SK-N-SH treated with all-trans-retinoic acid at 6 μM for 48 hours (cell line): ENCODE results near the gene DAW1.

ENCODE experiments used
- ATAC-seq: fragments of 200-7000 bp; cut with Tn5 transposase; 3 replicates; pipeline ENCODE4 v1.9.1; 2020; ENCODE audit warnings: mild to moderate bottlenecking, moderate library complexity
- ARNTL ChIP-seq: fragments of 450-650 bp; formaldehyde crosslinking; IDR thresholded peaks from 2 replicates; pipeline ENCODE4 v1.5.0; 2020; ENCODE audit warnings: low read depth, mild to moderate bottlenecking, moderate library complexity, borderline replicate concordance
- BACH2 ChIP-seq: fragments of 250-450 bp; sonication (Bioruptor Pico); IDR thresholded peaks from 2 replicates; pipeline ENCODE4 v1.9.0; 2021; ENCODE audit warnings: mild to moderate bottlenecking, borderline replicate concordance
- CSDC2 ChIP-seq: fragments of 250-450 bp; sonication (Bioruptor Pico); IDR thresholded peaks from 2 replicates; pipeline ENCODE4 v1.5.0; 2020; ENCODE audit warnings: mild to moderate bottlenecking, moderate library complexity
- ESRRG ChIP-seq: fragments of 250-450 bp; sonication (Bioruptor Pico); IDR thresholded peaks from 2 replicates; pipeline ENCODE4 v1.6.1; 2021; ENCODE audit warnings: mild to moderate bottlenecking
- GLIS3 ChIP-seq: fragments of 250-450 bp; sonication (Bioruptor Pico); IDR thresholded peaks from 2 replicates; pipeline ENCODE4 v1.5.0; 2020; ENCODE audit warnings: mild to moderate bottlenecking, moderate library complexity
- ISL1 ChIP-seq: fragments of 250-450 bp; sonication (Bioruptor Pico); IDR thresholded peaks from 2 replicates; pipeline ENCODE4 v2.1.2; 2022; ENCODE audit warnings: mild to moderate bottlenecking, moderate library complexity
- OSR1 ChIP-seq: fragments of 250-450 bp; sonication (Bioruptor Pico); IDR thresholded peaks from 2 replicates; pipeline ENCODE4 v1.8.0; 2022; ENCODE audit warnings: moderate library complexity, mild to moderate bottlenecking, inconsistent platforms
- PPARA ChIP-seq: fragments of 250-450 bp; sonication (Bioruptor Pico); IDR thresholded peaks from 2 replicates; pipeline ENCODE4 v1.5.0; 2020; ENCODE audit warnings: mild to moderate bottlenecking, borderline replicate concordance
- RARB ChIP-seq: fragments of 250-450 bp; sonication (Bioruptor Pico); IDR thresholded peaks from 2 replicates; pipeline ENCODE4 v1.8.0; 2021; ENCODE audit warnings: mild to moderate bottlenecking, moderate library complexity
- SNAI2 ChIP-seq: fragments of 250-450 bp; sonication (Bioruptor Pico); IDR thresholded peaks from 2 replicates; pipeline ENCODE4 v1.5.0; 2020; ENCODE audit warnings: mild to moderate bottlenecking, moderate library complexity
- TCF4 ChIP-seq: fragments of 250-450 bp; sonication (Bioruptor Pico); IDR thresholded peaks from 2 replicates; pipeline ENCODE4 v1.8.0; 2021; ENCODE audit warnings: mild to moderate bottlenecking, moderate library complexity, borderline replicate concordance
- TOX ChIP-seq: fragments of 250-450 bp; sonication (Bioruptor Pico); IDR thresholded peaks from 2 replicates; pipeline ENCODE4 v1.8.0; 2021; ENCODE audit warnings: mild to moderate bottlenecking, moderate library complexity, borderline replicate concordance
- ZC3H10 ChIP-seq: fragments of 250-450 bp; sonication (Bioruptor Pico); IDR thresholded peaks from 2 replicates; pipeline ENCODE4 v1.5.1; 2021; ENCODE audit warnings: mild to moderate bottlenecking, moderate library complexity
- ZFP3 ChIP-seq: fragments of 250-450 bp; sonication (Bioruptor Pico); IDR thresholded peaks from 2 replicates; pipeline ENCODE4 v1.5.0; 2020; ENCODE audit warnings: mild to moderate bottlenecking, moderate library complexity
- ZFP30 ChIP-seq: fragments of 450-650 bp; formaldehyde crosslinking; IDR thresholded peaks from 2 replicates; pipeline ENCODE4 v1.5.0; 2022; ENCODE audit warnings: mild to moderate bottlenecking, moderate library complexity
- ZNF565 ChIP-seq: fragments of 450-650 bp; formaldehyde crosslinking; conservative IDR thresholded peaks from 2 replicates; pipeline ENCODE4 v1.5.0; 2020; ENCODE audit warnings: low read depth, mild to moderate bottlenecking, moderate library complexity
- ZNF70 ChIP-seq: fragments of 450-650 bp; formaldehyde crosslinking; IDR thresholded peaks from 2 replicates; pipeline ENCODE4 v1.5.0; 2020; ENCODE audit warnings: mild to moderate bottlenecking, moderate library complexity
- ZNF8 ChIP-seq: fragments of 450-650 bp; formaldehyde crosslinking; IDR thresholded peaks from 2 replicates; pipeline ENCODE4 v1.5.0; 2020; ENCODE audit warnings: mild to moderate bottlenecking, moderate library complexity
- TF ChIP-seq, protein P1 (sequence below): fragments of 250-450 bp; sonication (Bioruptor Pico); IDR thresholded peaks from 2 replicates; pipeline ENCODE4 v1.5.0; 2020; ENCODE audit warnings: mild to moderate bottlenecking, moderate library complexity
- TF ChIP-seq, protein P2 (sequence below): fragments of 250-450 bp; sonication (Bioruptor Pico); IDR thresholded peaks from 2 replicates; pipeline ENCODE4 v1.8.0; 2021; ENCODE audit warnings: low read depth, mild to moderate bottlenecking, moderate library complexity, borderline replicate concordance
- TF ChIP-seq, protein P3 (sequence below): fragments of 250-450 bp; sonication (Bioruptor Pico); IDR thresholded peaks from 2 replicates; pipeline ENCODE4 v1.5.1; 2020; ENCODE audit warnings: low read depth, mild to moderate bottlenecking, moderate library complexity
- TF ChIP-seq, protein P4 (sequence below): fragments of 250-450 bp; sonication (Bioruptor Pico); IDR thresholded peaks from 2 replicates; pipeline ENCODE4 v1.5.1; 2021; ENCODE audit warnings: mild to moderate bottlenecking, moderate library complexity
- TF ChIP-seq, protein P5 (sequence below): fragments of 250-450 bp; sonication (Bioruptor Pico); IDR thresholded peaks from 2 replicates; pipeline ENCODE4 v1.8.0; 2020; ENCODE audit warnings: mild to moderate bottlenecking, moderate library complexity, borderline replicate concordance

DAW1 gene

DNA sequence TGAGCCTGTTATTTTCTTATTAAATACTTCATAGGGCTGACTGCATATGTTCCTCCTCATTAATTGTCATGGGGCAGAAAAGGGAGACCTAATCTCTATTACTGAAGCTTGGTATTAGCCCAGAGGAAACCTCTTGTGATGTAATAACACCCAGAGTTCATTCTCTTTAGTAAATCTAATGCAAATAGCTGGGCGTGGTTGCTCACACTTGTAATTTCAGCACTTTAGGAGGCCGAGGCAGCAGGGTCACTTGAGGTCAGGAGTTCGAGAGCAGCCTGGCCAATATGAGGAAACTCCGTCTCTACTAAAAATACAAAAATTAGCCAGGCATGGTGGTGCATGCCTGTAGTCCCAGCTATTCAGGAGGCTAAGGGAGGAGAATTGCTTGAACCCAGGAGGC, 14.7 kb downstream of the DAW1 start:
- TF ChIP-seq ZFP3 (CRISPR knock-in tag) (no peak), ZFP30 (no peak), PPARA (no peak), ARNTL (CRISPR knock-in tag) (no peak), SNAI2 (CRISPR knock-in tag) (no peak), ZNF565 (CRISPR knock-in tag) (no peak), OSR1 (CRISPR knock-in tag) (no peak), ESRRG (no peak), TOX (CRISPR knock-in tag) (no peak), RARB (CRISPR knock-in tag) (no peak)
- TF ChIP-seq, protein P1, sequence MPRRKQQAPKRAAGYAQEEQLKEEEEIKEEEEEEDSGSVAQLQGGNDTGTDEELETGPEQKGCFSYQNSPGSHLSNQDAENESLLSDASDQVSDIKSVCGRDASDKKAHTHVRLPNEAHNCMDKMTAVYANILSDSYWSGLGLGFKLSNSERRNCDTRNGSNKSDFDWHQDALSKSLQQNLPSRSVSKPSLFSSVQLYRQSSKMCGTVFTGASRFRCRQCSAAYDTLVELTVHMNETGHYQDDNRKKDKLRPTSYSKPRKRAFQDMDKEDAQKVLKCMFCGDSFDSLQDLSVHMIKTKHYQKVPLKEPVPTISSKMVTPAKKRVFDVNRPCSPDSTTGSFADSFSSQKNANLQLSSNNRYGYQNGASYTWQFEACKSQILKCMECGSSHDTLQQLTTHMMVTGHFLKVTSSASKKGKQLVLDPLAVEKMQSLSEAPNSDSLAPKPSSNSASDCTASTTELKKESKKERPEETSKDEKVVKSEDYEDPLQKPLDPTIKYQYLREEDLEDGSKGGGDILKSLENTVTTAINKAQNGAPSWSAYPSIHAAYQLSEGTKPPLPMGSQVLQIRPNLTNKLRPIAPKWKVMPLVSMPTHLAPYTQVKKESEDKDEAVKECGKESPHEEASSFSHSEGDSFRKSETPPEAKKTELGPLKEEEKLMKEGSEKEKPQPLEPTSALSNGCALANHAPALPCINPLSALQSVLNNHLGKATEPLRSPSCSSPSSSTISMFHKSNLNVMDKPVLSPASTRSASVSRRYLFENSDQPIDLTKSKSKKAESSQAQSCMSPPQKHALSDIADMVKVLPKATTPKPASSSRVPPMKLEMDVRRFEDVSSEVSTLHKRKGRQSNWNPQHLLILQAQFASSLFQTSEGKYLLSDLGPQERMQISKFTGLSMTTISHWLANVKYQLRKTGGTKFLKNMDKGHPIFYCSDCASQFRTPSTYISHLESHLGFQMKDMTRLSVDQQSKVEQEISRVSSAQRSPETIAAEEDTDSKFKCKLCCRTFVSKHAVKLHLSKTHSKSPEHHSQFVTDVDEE, result no peak
- TF ChIP-seq, protein P2, sequence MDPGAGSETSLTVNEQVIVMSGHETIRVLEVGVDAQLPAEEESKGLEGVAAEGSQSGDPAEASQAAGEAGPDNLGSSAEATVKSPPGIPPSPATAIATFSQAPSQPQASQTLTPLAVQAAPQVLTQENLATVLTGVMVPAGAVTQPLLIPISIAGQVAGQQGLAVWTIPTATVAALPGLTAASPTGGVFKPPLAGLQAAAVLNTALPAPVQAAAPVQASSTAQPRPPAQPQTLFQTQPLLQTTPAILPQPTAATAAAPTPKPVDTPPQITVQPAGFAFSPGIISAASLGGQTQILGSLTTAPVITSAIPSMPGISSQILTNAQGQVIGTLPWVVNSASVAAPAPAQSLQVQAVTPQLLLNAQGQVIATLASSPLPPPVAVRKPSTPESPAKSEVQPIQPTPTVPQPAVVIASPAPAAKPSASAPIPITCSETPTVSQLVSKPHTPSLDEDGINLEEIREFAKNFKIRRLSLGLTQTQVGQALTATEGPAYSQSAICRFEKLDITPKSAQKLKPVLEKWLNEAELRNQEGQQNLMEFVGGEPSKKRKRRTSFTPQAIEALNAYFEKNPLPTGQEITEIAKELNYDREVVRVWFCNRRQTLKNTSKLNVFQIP (CRISPR knock-in tag), result no peak
- ATAC-seq, result no peak

DNA sequence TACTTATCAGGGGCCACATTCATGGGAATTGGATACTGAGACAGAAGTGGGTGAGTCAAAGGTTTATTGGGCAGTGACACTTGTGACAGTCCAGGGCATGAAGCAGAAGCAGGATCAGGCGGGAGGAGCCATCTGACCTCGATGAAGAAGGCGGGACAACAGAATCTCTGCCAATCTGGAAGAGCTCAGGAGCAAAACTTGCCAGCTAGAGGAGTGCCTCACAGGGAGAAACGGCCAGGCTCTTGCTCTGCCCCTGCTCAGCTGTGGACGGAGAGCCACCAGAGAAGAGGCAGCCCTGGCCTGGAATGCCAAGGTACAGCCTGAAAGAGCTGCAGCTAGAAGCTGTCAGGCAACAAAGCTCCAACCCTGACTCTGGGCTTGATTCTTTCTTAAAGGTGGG, 16.9 kb downstream of the DAW1 start:
- TF ChIP-seq, protein P3, sequence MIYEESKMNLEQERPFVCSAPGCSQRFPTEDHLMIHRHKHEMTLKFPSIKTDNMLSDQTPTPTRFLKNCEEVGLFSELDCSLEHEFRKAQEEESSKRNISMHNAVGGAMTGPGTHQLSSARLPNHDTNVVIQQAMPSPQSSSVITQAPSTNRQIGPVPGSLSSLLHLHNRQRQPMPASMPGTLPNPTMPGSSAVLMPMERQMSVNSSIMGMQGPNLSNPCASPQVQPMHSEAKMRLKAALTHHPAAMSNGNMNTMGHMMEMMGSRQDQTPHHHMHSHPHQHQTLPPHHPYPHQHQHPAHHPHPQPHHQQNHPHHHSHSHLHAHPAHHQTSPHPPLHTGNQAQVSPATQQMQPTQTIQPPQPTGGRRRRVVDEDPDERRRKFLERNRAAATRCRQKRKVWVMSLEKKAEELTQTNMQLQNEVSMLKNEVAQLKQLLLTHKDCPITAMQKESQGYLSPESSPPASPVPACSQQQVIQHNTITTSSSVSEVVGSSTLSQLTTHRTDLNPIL (CRISPR knock-in tag), result no peak
- TF ChIP-seq, protein P2 (CRISPR knock-in tag), result no peak
- TF ChIP-seq RARB (CRISPR knock-in tag), result no peak
- TF ChIP-seq, protein P4, sequence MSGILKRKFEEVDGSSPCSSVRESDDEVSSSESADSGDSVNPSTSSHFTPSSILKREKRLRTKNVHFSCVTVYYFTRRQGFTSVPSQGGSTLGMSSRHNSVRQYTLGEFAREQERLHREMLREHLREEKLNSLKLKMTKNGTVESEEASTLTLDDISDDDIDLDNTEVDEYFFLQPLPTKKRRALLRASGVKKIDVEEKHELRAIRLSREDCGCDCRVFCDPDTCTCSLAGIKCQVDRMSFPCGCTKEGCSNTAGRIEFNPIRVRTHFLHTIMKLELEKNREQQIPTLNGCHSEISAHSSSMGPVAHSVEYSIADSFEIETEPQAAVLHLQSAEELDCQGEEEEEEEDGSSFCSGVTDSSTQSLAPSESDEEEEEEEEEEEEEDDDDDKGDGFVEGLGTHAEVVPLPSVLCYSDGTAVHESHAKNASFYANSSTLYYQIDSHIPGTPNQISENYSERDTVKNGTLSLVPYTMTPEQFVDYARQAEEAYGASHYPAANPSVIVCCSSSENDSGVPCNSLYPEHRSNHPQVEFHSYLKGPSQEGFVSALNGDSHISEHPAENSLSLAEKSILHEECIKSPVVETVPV (CRISPR knock-in tag), result no peak
- no peak for TF ChIP-seq BACH2 (CRISPR knock-in tag)
- no peak for TF ChIP-seq ESRRG
- TF ChIP-seq ISL1, result no peak
- TF ChIP-seq TCF4 (CRISPR knock-in tag), result no peak
- TF ChIP-seq GLIS3 (CRISPR knock-in tag), result no peak
- TF ChIP-seq ZC3H10, result no peak
- no peak for TF ChIP-seq ZFP30
- TF ChIP-seq ARNTL (CRISPR knock-in tag), result no peak
- TF ChIP-seq, protein P5, sequence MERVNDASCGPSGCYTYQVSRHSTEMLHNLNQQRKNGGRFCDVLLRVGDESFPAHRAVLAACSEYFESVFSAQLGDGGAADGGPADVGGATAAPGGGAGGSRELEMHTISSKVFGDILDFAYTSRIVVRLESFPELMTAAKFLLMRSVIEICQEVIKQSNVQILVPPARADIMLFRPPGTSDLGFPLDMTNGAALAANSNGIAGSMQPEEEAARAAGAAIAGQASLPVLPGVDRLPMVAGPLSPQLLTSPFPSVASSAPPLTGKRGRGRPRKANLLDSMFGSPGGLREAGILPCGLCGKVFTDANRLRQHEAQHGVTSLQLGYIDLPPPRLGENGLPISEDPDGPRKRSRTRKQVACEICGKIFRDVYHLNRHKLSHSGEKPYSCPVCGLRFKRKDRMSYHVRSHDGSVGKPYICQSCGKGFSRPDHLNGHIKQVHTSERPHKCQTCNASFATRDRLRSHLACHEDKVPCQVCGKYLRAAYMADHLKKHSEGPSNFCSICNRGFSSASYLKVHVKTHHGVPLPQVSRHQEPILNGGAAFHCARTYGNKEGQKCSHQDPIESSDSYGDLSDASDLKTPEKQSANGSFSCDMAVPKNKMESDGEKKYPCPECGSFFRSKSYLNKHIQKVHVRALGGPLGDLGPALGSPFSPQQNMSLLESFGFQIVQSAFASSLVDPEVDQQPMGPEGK (CRISPR knock-in tag), result no peak
- no peak for TF ChIP-seq SNAI2 (CRISPR knock-in tag)
- TF ChIP-seq, all 23 proteins: peak for 0
- peak; percentile 58; the same call in 2 of the 3 replicates for ATAC-seq

DNA sequence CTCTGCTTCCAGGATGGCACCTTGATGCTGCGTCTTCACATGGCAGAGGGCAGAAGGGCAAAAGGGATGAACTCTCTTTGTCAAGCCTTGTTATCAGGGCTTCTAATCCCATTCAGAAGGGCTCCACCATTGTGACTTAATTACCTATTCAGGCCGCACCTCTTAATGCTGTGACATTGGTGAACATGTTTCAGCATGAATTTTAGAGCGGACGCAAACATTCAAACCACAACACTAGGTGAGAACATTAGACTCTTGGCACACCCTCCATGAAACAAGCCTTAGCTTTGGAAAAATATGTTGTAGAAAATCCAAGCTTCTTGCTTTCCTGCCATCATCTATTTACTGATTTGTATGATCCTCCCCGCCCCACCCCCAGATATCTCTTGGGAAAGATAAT, 17.9 kb downstream of the DAW1 start:
- no peak for ATAC-seq
- TF ChIP-seq TCF4 (CRISPR knock-in tag) (no peak), ISL1 (no peak), GLIS3 (CRISPR knock-in tag) (no peak), TOX (CRISPR knock-in tag) (no peak), ZNF70 (CRISPR knock-in tag) (no peak), ZFP3 (CRISPR knock-in tag) (no peak), CSDC2 (no peak), ZNF8 (CRISPR knock-in tag) (no peak), RARB (CRISPR knock-in tag) (no peak), SNAI2 (CRISPR knock-in tag) (no peak), ESRRG (no peak)
- TF ChIP-seq, protein P3 (CRISPR knock-in tag), result no peak
- TF ChIP-seq, protein P2 (CRISPR knock-in tag), result no peak
